Small intestine (tissue), 7 donors: ENCODE results near the gene FOXP2. TPM values are rescaled to one million over a fixed set of nuclear protein-coding genes. Genes with fewer than 3 reads are reported as not detected.
A peak's percentile ranks its signal among the peaks of the same experiment; 100 is the strongest.

Experiments used
- DNase-seq, 2 donors: peaks; one replicate each; pipeline versions ENCODE4 v3.0.0 to v3.0.0-alpha.2; 2013
- FAIRE-seq: peaks from 2 replicates; lab custom pipeline; 2012; peaks lifted over from hg19 to GRCh38; lab: Jason Lieb, UNC
- H3K27ac ChIP-seq, 3 donors: one replicate each; pipeline ENCODE4 v1.5.1; 2013; ENCODE audit warnings: low read length in 2 of 3, mild to moderate bottlenecking in 2 of 3, control low read depth in 1 of 3, inconsistent platforms in 1 of 3, low read depth in 1 of 3, moderate library complexity in 1 of 3
- H3K27me3 ChIP-seq, 3 donors: one replicate each; pipeline ENCODE4 v1.6.1; 2013; ENCODE audit warnings: low read length in 3 of 3, inconsistent platforms in 1 of 3; ENCODE audit not compliant: control insufficient read depth in 3 of 3, insufficient read depth in 3 of 3
- H3K36me3 ChIP-seq, 3 donors: one replicate each; pipeline ENCODE4 v1.6.1; 2013; ENCODE audit warnings: low read length in 3 of 3, inconsistent platforms in 1 of 3, low read depth in 1 of 3, mild to moderate bottlenecking in 1 of 3, moderate library complexity in 1 of 3; ENCODE audit not compliant: control insufficient read depth in 3 of 3, insufficient read depth in 2 of 3
- H3K4me1 ChIP-seq, 3 donors: one replicate each; pipeline ENCODE4 v1.6.1; 2013; ENCODE audit warnings: low read length in 2 of 3, inconsistent platforms in 1 of 3, low read depth in 1 of 3, mild to moderate bottlenecking in 1 of 3, moderate library complexity in 1 of 3; ENCODE audit not compliant: control insufficient read depth in 3 of 3, insufficient read depth in 2 of 3
- H3K4me3 ChIP-seq, 3 donors: one replicate each; pipeline ENCODE4 v1.5.1; 2013; ENCODE audit warnings: low read length in 3 of 3, control low read depth in 1 of 3, inconsistent platforms in 1 of 3, low read depth in 1 of 3, mild to moderate bottlenecking in 1 of 3, moderate library complexity in 1 of 3
- H3K9me3 ChIP-seq, 2 donors: one replicate each; pipeline ENCODE4 v1.6.1; 2013; ENCODE audit warnings: low read depth in 1 of 2, low read length in 1 of 2; ENCODE audit not compliant: control insufficient read depth in 2 of 2, insufficient read depth in 1 of 2
- WGBS, 3 donors: extraction: QIAGEN DNeasy Blood & Tissue Kit; methylation state at CpG; one replicate each; pipeline ENCODE4 v1.1.7; 2013; 5-methylcytosine and 5-hydroxymethylcytosine counted together
- polyA plus RNA-seq, 4 donors: library from polyadenylated mRNA; stranded (reverse) in 3 of 4; unstranded in 1 of 4; fragments of 200-250 nt in 3 of 4; fragments of 120-200 nt in 1 of 4; gene quantifications; one replicate each; pipeline versions ENCODE4 v1.2.1 to v1.2.3, GENCODE V29; 2013
- donor health status: healthy with polysubstance abuse.
- donor health status: control.
- donor health status: control.
- donor health status: Bipolar disorder and iron deficiency.
- donor health status: healthy.

FOXP2 gene
- polyA plus RNA-seq, 4 donors = 1.7 to 12.2 (median 3.6) TPM

GRCh38 chr7:114388021-114388420 lies 26.6 kb upstream of the FOXP2 start:
- H3K4me3 ChIP-seq = no peak overlapping the region
- H3K36me3 ChIP-seq = no peaks in the 10 kb centered on the region
- H3K27me3 ChIP-seq = no peaks in the 10 kb centered on the region
- DNase-seq = no peak
- FAIRE-seq = no peak
- H3K9me3 ChIP-seq = no peaks in the 10 kb centered on the region
- H3K27ac ChIP-seq = no peak overlapping the region
- H3K4me1 ChIP-seq = no peaks in the 10 kb centered on the region

GRCh38 chr7:114392686-114393085 lies 21.9 kb upstream of the FOXP2 start:
- Histone ChIP-seq H3K4me3 (no peak overlapping the region), H3K27ac (no peak overlapping the region), H3K9me3 (no peaks in the 10 kb centered on the region), H3K27me3 (no peaks in the 10 kb centered on the region), H3K36me3 (no peaks in the 10 kb centered on the region), H3K4me1 (no peaks in the 10 kb centered on the region)
- DNase-seq (no peak), FAIRE-seq (no peak)
- 90 to 91% (median 90%) methylated on average over 2 of the region's 2 CpGs for WGBS, 3 donors

- H3K9me3 ChIP-seq = no peaks in the 10 kb centered on the region
- FAIRE-seq (no peak), DNase-seq (peak in 1 of 2 donors; percentile 9)
- H3K27ac ChIP-seq = no peak overlapping the region
- no peaks in the 10 kb centered on the region for H3K27me3 ChIP-seq
- peaks cover 0 to 4% (median 0%) of the 10 kb centered on the region in 3 donors for H3K4me1 ChIP-seq
- H3K4me3 ChIP-seq = no peak overlapping the region
- no peaks in the 10 kb centered on the region for H3K36me3 ChIP-seq
- 48 to 58% (median 51%) methylated on average over 2 of the region's 2 CpGs for WGBS, 3 donors
Observed at GRCh38 chr7:114402876-114403635, 11.6 kb upstream of the FOXP2 start.

- FAIRE-seq = peak; percentile 72
- Histone ChIP-seq H3K4me3 (no peak overlapping the region), H3K4me1 (peaks cover 0 to 4% (median 0%) of the 10 kb centered on the region in 3 donors), H3K36me3 (no peaks in the 10 kb centered on the region), H3K27ac (no peak overlapping the region), H3K27me3 (no peaks in the 10 kb centered on the region), H3K9me3 (no peaks in the 10 kb centered on the region)
- 10 to 35% (median 10%) methylated on average over 2 of the region's 2 CpGs for WGBS, 3 donors
- DNase-seq = peak; percentile 49 to 66
Observed at GRCh38 chr7:114405427-114405826, 9.2 kb upstream of the FOXP2 start.

GRCh38 chr7:114409750-114410149 lies 4.9 kb upstream of the FOXP2 start:
- no peak overlapping the region for H3K4me3 ChIP-seq
- 88 to 95% (median 92%) methylated on average over 1 of the region's 1 CpG for WGBS, 3 donors
- no peak overlapping the region for H3K27ac ChIP-seq
- H3K4me1 ChIP-seq = peaks cover 0 to 14% (median 0%) of the 10 kb centered on the region in 3 donors
- no peaks in the 10 kb centered on the region for H3K36me3 ChIP-seq
- DNase-seq (no peak), FAIRE-seq (no peak)
- no peaks in the 10 kb centered on the region for H3K27me3 ChIP-seq
- H3K9me3 ChIP-seq = no peaks in the 10 kb centered on the region

- FAIRE-seq (no peak), DNase-seq (no peak)
- peaks cover 0 to 18% (median 0%) of the 10 kb centered on the region in 3 donors for H3K4me1 ChIP-seq
- WGBS, 3 donors = 89 to 93% (median 90%) methylated on average over 4 of the region's 4 CpGs
- H3K36me3 ChIP-seq = no peaks in the 10 kb centered on the region
- no peaks in the 10 kb centered on the region for H3K27me3 ChIP-seq
- no peak overlapping the region for H3K4me3 ChIP-seq
- H3K27ac ChIP-seq = no peak overlapping the region
- H3K9me3 ChIP-seq = no peaks in the 10 kb centered on the region
Observed at GRCh38 chr7:114412548-114412947, 2.1 kb upstream of the FOXP2 start.

GRCh38 chr7:114413761-114414155 lies 857 bp upstream of the FOXP2 start:
- Histone ChIP-seq H3K9me3 (no peaks in the 10 kb centered on the region), H3K36me3 (no peaks in the 10 kb centered on the region), H3K27me3 (no peaks in the 10 kb centered on the region), H3K4me3 (no peak overlapping the region), H3K4me1 (peaks cover 0 to 17% (median 0%) of the 10 kb centered on the region in 3 donors), H3K27ac (peak overlapping the region in 2 of 3 donors; percentile 18 to 60)
- DNase-seq (peak; percentile 20 to 36), FAIRE-seq (no peak)
- WGBS, 3 donors = 12 to 33% (median 19%) methylated on average over 4 of the region's 4 CpGs

- no peaks in the 10 kb centered on the region for H3K27me3 ChIP-seq
- no peaks in the 10 kb centered on the region for H3K36me3 ChIP-seq
- H3K4me3 ChIP-seq = peak overlapping the region in 2 of 3 donors; percentile 35 to 45
- 9 to 28% (median 19%) methylated on average over 14 of the region's 14 CpGs for WGBS, 3 donors
- peak overlapping the region; percentile 21 to 69 (median 32) for H3K27ac ChIP-seq
- no peaks in the 10 kb centered on the region for H3K9me3 ChIP-seq
- DNase-seq (peak; percentile 21 to 27), FAIRE-seq (no peak)
- peaks cover 0 to 17% (median 0%) of the 10 kb centered on the region in 3 donors for H3K4me1 ChIP-seq
Observed at GRCh38 chr7:114415064-114415989, 712 bp downstream of the FOXP2 start.
